NCI-H526 treated with DMSO at 0.1 percent for 48 hours (cell line): ENCODE measurements around the gene SLC35C1.
"Not testable (repeated sequence)": the region's sequence is repeated elsewhere in the genome, so short reads cannot be mapped to it uniquely, and the experiment has no call there.

Experiments used
- DNase-seq: peaks from one replicate; lab custom pipeline; 2025; lab: John Stamatoyannopoulos, UW

SLC35C1 gene

DNA sequence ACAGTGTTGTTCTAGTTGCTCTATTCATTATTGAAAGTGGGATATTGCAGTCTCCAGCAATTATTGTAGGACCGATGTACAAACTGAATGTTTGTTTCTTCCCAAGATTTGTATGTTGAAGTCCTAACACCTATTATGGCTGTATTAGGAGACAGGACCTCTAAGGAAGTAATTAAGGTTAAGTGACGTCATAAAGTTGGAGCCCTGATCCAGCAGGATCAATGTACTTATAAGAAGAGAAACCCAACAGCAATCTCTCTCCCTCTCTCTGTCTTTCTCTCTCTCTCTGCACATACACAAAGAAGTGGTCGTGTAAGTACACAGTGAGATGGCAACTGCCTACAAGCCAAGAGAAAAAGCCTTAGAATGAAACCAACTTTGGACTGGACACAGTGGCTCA, 16.1 kb upstream of the SLC35C1 start:
- DNase-seq = no peak

DNA sequence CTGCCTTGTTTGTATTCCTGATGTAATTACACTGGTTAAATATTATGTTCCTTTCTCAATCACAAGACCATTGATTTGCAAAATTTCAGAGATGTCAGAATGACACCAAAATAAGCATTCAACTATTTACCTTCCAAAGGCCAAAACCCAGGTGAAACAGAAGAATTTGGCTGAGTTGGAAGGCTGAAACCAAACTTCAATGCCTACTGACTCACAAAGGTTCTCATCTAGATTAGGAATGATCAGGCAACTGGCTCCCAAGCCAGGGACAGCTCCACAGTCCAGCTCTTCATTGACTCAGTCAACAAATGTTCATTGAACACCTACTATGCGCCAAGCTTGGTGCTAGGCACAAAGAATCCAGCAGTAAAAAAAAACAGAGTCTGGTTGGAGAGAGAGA, 13.4 kb upstream of the SLC35C1 start:
- DNase-seq = no peak

DNA sequence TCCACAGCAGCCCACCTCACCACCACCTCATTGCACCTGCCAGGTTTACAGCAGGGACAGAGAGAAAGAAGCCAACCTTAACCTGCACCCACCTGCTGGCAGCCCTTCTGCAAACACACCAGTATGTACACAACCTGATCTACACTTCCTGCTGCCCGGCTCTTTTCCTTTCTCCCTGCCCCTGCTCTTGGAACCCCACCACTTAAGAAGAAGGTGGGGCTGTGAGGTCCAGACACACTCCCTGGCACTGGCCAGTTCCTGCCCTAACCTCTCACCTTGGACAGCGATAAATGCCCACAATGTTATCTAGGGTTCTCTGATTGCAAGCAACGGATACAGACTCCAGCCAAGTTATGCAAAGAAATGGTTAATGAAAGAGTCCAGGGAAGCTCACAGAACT, 10.8 kb upstream of the SLC35C1 start:
- peak; percentile 9 for DNase-seq

DNA sequence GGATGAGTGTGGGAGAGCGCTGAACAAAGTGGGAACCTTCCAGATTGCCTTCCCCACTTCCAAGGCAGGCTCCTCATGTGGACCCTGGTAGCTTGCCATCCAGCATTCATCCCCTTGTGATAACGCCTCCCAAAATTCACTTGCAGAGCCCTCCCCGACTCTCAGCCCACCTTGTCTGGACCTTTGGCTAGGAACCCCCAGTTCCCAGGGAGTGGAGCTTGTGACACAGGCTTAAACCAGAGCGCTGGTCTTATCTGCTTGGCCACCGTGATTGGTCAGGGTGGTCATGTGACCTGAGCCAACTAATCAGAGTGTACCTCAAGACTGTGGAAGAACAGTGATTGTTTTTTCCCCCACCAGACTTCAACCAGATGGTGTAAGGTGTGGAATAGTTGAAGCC, 9.6 kb upstream of the SLC35C1 start:
- no peak for DNase-seq

DNA sequence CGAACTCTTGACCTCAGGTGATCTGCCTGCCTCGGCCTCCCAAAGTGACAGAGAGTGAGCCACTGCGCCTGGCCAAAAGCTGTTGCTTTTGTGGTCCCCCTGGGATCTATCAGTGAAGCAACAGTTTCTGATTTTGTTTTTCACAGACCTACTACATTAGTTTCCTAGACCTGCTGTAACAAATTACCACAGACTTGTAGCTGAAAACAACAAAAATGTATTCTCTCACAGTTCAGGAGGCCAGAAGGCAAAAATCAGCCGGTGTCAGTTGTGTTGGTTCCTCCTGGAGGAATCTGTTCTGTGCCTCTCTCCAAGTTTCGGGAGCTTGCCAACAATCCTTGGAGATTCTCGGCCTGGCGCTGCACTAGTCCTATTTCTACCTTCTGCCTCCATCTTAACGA, 8.5 kb upstream of the SLC35C1 start:
- DNase-seq = no peak

DNA sequence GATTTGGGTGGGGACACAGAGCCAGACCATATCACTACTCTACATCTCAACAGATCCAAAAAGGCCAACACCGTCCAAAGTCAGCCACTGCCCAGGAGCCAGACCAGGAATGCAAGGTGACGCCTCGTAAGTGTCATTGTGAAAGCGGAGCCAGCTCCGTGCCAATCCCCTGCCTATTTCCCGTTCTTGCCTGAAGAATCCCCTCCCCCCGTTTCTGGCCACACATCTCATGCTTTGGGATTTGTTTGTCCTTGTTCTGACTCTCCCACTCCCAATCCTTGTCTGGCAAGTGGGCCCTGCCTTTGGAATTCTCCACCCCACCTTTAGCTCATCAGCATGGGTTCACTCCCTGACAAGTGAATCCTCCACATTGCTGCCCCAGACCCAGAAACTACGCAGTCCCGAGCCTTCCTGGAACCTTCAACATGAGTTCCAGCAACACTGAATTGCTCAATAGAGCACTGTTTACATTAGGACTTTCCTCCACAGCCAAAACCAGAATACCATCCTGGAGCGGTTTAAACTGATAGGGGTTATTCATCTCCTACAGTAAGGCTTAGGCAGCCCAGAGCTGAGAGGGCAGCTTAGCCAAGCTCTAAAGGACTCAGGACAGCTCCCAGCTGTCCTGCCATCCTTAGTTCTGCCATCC, 6.0 kb upstream of the SLC35C1 start:
- DNase-seq = peak; percentile 42

DNA sequence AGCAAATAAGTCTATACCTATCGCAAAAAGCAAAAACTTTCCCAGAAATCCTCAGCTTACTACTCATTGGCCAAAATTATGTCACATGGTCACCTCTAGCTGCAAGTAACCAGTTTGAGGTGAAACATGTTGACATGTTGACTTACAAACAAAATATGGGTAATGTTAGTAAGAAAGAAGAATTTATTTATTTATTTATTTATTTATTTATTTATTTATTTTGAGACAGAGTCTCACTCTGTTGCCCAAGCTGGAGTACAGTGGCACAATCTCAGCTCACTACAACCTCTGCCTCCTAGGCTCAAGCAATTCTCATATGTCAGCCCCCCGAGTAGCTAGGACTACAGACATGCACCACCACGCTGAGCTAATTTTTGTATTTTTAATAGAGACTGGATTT, 5.4 kb upstream of the SLC35C1 start:
- DNase-seq = no peak

DNA sequence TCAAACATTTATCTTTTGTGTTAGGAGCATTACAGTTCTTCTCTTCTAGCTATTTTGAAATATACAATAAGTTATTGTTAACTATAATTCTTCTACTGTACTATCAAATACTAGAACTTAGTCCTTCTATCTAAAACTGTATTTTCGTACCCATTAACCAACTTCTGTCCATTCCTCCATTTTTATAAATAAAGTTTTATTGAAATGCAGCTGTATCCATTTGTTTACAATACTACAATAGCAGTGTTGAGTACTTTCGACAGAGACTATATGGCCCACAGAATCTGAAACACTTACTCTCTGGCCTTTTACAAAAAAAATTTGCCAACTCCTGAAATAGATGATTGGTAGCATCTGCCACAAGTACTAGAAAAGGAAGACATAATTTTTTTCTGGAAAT, 4.7 kb upstream of the SLC35C1 start:
- no peak for DNase-seq

DNA sequence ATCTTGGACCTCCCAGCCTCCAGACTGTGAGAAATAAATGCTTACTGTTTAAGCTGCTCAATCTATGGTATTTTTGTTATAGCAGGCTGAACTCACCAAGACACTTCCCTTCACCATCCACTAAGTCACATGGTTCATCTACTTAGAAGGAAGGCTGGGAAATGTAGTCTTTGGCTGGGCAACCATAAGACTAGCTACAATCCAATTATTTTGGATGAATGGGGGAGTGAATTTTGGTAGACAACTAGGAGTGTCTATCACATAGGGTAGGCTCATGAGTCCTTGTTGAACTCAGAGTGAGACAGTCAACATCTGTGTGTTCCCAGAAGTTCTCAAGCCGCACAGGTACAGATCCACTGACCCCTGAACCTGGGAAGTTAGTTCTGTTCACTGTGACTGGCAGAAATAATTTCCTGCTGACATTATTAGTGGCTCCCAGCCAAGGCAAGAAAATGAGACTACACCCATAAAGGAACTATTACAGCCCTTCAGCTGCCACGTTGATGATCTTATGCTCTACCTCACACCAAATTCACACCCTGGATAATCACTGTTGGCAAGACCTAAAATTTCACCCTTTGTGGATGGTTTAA, 3.1 kb upstream of the SLC35C1 start:
- DNase-seq = no peak

DNA sequence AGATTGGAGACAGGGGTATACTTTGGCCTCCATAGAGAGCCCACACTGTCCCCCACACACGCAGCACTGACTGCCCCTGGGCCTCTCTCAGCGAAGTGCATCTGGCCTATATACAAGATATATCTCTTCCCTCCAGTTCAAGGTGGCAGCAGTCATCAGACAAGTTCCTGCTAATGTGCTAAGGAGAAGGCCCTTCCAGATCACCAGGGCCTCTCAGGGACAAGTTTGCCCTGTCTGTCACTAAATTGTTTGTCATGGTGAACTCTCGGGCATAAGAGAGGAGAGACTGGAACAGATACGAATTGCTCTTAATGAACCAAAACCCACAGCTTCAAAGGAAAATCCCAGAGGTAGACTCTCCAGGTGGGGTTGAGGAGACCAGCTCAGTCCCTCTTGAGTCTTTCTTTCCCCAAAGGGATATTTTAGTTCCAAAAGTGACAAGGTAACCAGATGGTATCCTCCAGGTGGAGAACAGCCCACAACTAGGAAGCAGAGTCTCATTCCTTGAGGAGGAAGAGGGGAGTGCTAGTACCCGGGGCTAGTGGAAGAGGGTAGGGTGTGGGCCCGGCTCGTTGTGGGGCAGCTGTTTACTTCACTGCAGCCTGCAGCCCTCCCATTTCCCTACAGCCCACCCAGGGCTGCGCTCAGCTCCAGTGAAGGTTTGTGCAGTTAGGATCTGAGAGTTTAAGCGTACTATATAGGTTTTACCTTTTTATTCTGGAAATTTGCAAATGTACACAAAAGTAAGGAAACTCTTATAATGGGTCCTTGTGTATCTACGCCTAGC, 2.2 kb upstream of the SLC35C1 start:
- no peak for DNase-seq

DNA sequence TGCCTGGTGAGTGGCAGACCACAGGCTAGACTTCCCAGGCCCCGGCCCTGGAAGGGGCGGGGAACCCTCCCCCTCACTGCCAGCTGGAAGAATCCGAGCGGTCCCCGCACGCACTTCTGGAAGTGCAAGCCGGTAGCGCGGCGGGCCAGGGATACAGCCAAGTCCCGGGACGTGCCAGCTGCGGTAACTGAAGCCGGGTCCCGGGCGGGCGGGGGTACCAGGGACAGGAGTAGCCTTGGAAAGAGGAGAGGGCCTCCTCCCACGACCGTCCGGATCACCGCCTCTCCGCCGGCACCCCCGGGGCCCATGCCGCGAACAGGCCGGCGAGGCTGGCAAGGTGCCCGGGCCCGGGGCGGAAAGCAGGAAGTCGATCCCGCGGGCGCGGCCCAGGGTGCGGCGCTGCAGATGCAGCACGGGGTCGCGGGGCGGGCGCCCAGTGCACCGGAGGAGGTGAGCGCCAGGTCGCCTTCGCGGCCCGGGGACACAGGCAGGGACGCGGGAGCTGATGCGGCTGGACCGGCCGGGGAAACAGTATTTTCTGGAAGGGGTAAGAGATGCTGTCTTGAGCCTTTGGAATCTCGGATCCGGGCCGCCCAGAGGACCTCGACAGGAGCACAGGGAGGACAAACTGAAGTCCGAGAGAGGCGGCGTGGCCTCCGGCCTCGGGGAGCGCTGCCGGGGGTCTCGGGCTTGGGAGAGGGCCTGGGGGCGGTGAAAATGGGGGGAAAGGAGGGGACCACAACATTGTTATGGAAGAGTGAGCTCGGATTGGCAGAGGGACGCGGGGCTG, 783 bp upstream of the SLC35C1 start:
- DNase-seq = peak; percentile 47

DNA sequence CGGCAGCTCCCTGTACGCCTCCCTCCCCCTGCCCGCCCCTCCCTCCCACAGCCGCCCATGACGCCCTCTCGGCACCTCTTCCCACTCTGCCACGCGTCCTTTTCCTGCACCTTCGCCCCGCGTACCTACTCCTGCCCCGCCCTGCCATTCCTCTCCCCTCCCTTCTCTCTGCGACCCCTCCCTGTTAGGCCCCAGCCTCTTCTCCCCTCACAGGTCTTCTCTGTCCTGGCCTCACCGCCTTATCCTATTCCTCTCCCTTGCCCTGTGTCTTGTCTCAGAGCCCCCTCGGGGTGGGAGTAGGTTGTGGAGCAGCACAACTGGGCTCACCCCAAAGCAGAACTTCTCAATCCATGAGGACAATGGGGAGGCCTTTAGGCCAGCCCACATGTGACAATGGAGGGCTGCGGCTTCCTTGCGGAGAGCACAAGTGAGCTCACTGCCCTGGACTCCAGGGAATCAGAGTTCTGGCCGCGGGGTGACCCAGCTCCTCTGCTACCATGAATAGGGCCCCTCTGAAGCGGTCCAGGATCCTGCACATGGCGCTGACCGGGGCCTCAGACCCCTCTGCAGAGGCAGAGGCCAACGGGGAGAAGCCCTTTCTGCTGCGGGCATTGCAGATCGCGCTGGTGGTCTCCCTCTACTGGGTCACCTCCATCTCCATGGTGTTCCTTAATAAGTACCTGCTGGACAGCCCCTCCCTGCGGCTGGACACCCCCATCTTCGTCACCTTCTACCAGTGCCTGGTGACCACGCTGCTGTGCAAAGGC, 539 bp downstream of the SLC35C1 start:
- no peak for DNase-seq

DNA sequence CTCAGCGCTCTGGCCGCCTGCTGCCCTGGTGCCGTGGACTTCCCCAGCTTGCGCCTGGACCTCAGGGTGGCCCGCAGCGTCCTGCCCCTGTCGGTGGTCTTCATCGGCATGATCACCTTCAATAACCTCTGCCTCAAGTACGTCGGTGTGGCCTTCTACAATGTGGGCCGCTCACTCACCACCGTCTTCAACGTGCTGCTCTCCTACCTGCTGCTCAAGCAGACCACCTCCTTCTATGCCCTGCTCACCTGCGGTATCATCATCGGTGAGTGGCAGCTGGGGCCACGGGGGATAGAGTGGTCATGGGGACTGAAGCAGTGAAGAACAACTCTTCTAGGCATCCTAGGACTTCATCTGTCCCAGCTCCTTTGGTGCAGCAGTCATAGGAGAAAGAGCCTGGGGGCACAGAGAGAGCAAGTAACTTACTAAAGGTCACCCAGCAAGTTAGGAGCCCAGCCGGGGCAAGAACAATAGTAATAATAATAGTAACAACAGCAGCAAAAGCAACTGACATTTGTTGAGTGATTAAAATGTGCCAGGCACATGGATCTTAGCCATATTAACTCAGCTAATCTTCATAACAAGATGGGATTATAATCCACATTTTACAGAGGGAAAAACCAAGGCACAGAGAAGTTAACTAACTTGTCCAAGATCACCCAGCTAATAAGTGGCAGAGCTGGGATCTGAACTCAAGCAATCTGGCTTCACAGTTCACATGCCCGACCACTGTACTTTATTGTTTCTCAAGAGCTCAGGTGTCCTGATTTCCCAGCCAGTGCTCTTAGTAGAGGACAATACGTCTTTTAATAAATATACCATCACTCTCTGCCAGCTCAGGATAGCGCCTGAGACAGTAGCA, 1.4 kb downstream of the SLC35C1 start:
- DNase-seq = no peak

DNA sequence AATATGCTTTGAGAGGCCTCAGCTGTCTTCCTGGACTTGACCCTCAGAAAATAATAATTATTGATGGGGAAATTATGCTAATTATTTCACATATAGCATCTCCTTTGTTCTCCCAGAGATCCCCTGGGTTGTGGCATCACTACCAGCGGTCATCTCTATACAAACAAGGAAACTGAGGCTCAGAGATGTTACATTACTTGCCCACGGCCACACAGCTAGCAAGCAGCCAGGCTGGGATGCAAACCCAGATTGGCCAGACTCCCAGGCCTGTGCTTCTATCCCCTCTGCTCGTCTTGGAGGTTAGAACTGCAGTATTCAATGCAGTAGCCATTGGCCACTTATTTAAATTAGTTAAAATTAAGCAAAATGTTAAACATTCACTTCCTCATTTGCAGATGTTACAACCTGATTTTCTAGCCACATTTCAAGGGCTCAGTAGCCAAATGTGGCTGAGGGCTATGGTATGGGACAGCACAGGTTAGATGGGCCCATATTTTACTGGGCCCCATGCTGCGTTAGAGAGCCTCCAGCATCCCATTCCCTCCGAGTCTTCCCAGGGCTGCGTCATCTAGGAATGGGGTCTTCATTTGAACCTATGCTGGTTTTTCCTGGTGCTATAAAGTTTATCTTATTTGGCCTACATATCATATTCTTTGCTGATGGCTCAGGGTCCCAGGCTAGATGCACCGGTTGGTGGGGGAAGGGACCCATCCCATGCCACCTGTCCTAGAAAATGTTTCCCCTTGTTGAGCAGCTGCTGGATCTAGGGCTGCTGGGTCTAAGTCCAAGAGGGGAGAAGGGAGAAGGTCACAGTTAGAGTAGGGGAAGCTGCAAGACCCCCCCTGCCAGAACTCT, 2.2 kb downstream of the SLC35C1 start:
- DNase-seq = no peak

DNA sequence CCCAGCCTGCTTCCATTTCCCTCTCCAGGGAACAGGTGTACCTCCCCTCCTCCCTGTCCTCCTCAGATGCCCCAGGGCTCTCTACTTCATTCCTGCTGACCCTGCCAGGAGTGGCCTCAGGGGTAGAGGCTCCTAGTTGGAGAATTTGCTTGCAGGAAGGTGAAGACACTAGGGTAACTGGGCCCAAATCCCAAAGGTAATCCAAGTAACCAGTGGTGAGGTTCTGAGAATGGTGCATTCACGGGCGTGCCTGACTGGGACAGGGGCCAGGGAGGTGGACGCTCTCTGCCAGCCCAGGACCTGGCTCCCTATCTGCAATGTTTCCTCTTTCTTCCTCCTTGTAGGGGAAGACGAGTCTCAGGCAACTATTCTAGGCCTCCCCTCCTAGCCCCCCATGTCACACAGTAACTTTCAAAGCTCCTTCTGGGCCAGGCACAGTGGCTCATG, 2.9 kb downstream of the SLC35C1 start:
- DNase-seq = no peak

DNA sequence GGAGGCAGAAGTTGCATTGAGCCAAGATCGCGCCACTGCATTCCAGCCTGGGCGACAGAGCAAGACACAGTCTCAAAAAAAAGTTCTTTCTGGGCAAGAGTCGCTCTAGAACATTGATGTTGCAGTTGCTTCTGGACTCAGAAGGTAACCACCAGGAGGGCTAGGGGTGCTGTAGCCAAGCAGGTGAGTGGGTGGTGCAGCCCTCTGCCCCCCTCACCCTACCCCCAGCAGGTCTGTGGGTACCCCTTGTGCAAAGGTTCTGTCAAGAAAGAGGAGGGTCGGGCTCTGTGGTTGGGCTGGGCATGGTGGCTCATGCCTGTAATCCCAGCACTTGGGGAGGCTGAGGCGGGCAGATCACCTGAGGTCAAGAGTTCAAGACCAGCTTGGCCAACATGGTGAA, 3.5 kb downstream of the SLC35C1 start:
- not testable (repeated sequence) for DNase-seq

DNA sequence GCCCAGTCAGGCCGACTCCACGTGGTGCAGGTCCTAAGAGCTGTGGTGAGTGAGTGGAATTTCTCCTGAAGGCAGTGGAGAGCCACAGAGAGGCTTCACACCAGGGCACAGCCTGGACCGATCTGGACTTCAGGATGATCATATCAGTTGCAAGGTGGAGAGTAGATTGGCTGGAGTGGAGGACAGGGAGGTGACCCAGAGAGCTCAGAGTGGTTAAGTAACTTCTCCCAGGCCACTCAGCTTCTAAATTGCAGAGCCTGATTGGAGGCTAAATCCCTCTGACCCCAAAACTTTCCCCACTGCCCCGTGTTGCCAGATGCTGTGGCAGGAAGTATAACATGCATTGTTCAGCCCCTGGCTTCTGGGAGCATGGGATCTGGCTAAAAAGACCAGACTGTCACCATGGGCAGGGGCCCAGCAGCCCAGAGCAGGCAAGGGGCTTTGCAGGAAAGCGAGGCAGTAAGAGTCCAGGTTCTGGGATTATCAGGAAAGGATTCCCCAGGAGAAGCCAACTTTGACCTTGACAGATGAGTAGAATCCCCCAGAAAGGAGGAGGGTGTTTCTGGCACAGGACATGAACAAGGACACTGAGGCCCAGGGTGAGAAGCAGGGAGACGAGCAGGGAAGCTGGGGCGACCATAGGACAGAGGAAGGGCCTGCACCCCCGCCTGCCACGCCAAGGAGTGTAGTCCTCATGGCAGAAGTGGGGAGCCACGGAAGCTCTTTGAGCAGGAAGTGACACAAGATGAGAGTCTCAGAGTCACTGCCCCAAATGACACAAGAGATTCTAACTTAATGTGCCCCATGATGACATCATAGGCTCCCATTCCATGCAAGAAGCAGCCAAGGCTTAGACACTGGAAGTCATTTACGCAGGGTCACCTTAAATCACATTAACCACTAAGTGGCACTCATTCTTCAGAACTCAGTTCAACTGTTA, 4.8 kb downstream of the SLC35C1 start:
- no peak for DNase-seq

DNA sequence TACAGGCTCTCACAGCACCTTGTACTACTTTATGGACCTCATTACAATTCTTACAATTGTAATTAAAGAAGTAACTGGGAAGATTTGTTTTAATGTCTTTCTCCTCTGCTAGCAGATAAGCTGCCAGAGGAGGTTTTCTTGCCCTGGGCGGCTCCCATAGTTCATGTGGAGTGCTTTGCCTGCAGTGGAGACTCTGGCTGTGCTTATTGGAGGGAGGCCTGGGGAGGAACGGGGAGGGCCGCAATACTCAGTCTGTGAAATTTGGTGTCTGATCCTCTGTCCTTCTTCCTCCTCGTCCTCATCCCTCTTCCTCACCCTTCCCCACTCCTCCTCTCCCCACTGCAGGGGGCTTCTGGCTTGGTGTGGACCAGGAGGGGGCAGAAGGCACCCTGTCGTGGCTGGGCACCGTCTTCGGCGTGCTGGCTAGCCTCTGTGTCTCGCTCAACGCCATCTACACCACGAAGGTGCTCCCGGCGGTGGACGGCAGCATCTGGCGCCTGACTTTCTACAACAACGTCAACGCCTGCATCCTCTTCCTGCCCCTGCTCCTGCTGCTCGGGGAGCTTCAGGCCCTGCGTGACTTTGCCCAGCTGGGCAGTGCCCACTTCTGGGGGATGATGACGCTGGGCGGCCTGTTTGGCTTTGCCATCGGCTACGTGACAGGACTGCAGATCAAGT, 5.6 kb downstream of the SLC35C1 start:
- no peak for DNase-seq
